HG02642 (cell line): ENCODE measurements around the gene SPRING1.
"Not testable (repeated sequence)": the region's sequence is repeated elsewhere in the genome, so short reads cannot be mapped to it uniquely, and the experiment has no call there.

Source experiments
- ATAC-seq: cut with Tn5 transposase; IDR thresholded peaks from one replicate; pipeline ENCODE4 v1.9.1; 2021; ENCODE audit warnings: mild to moderate bottlenecking; ENCODE audit not compliant: unreplicated experiment, poor library complexity

The SPRING1 gene

GRCh38 chr12:116737774-116738657, at the start of gene SPRING1, which contains the start of gene RNFT2:
Gene SPRING1, minus strand, starts transcription at chr12:116738069. Its CDS starts 169 bp downstream, at chr12:116737900.
Gene RNFT2, plus strand, starts transcription at chr12:116738315. Its CDS starts 2,183 bp downstream, at chr12:116740498.
- ATAC-seq: peak; percentile 95

GRCh38 chr12:116784238-116784612, 46.4 kb upstream of the SPRING1 start:
- no peak for ATAC-seq

GRCh38 chr12:116783525-116784237, 45.8 kb upstream of the SPRING1 start:
- no peak for ATAC-seq

- ATAC-seq: no peak
Measured at GRCh38 chr12:116780942-116781341, 43.1 kb upstream of the SPRING1 start.

GRCh38 chr12:116779597-116779996, 41.7 kb upstream of the SPRING1 start:
- no peak for ATAC-seq

- no peak for ATAC-seq
Measured at GRCh38 chr12:116777245-116777644, 39.4 kb upstream of the SPRING1 start.

GRCh38 chr12:116774020-116774419, 36.2 kb upstream of the SPRING1 start:
- no peak for ATAC-seq

GRCh38 chr12:116773276-116773731, 35.4 kb upstream of the SPRING1 start:
- no peak for ATAC-seq

GRCh38 chr12:116771651-116772050, 33.8 kb upstream of the SPRING1 start:
- ATAC-seq: no peak

GRCh38 chr12:116766746-116767145, 28.9 kb upstream of the SPRING1 start:
- no peak for ATAC-seq

- no peak for ATAC-seq
Measured at GRCh38 chr12:116766285-116766684, 28.4 kb upstream of the SPRING1 start.

GRCh38 chr12:116765271-116765670, 27.4 kb upstream of the SPRING1 start:
- ATAC-seq: no peak

GRCh38 chr12:116761499-116761898, 23.6 kb upstream of the SPRING1 start:
- no peak for ATAC-seq

GRCh38 chr12:116760622-116761020, 22.8 kb upstream of the SPRING1 start:
- no peak for ATAC-seq

GRCh38 chr12:116759783-116760621, 22.1 kb upstream of the SPRING1 start:
- no peak for ATAC-seq

- not testable (repeated sequence) for ATAC-seq
Measured at GRCh38 chr12:116754783-116755182, 16.9 kb upstream of the SPRING1 start.

GRCh38 chr12:116754097-116754496, 16.2 kb upstream of the SPRING1 start:
- not testable (repeated sequence) for ATAC-seq

GRCh38 chr12:116750298-116750697, 12.4 kb upstream of the SPRING1 start:
- ATAC-seq: no peak

GRCh38 chr12:116749884-116750283, 12.0 kb upstream of the SPRING1 start:
- no peak for ATAC-seq

- no peak for ATAC-seq
Measured at GRCh38 chr12:116745554-116745953, 7.7 kb upstream of the SPRING1 start.
